HepG2 (cell line): ENCODE data around the gene RBM19. TPM values are rescaled to one million over a fixed set of nuclear protein-coding genes. Genes with fewer than 3 reads are reported as not detected.

ENCODE experiments used
- ATF2 ChIP-seq: sonication (generic); formaldehyde crosslinking; IDR thresholded peaks from 2 replicates; pipeline ENCODE4 v1.4.0; 2020; ENCODE audit warnings: missing genetic modification reagents
- ATF7 ChIP-seq, 2 experiments: fragments of 450-650 bp in 1 of 2; sonication (generic) in 1 of 2; formaldehyde crosslinking in 1 of 2; IDR thresholded peaks; 2 replicates each; pipeline versions ENCODE4 v1.4.0 to v1.6.1; 2016 to 2020; ENCODE audit warnings: antibody characterized with exemption in 1 of 2, mild to moderate bottlenecking in 1 of 2, missing genetic modification reagents in 1 of 2
- BCL6 ChIP-seq: IDR thresholded peaks from 2 replicates; pipeline ENCODE4 v1.6.1; 2016; ENCODE audit warnings: missing genetic modification reagents, missing compliant biosample characterization
- CTCF ChIP-seq: sonication (generic); formaldehyde crosslinking; IDR thresholded peaks from 2 replicates; pipeline ENCODE4 v1.5.0; 2020; ENCODE audit warnings: mild to moderate bottlenecking, missing genetic modification reagents, moderate library complexity
- FOSL2 ChIP-seq: sonication (generic); formaldehyde crosslinking; IDR thresholded peaks from 2 replicates; pipeline ENCODE4 v1.4.0; 2020; ENCODE audit warnings: missing genetic modification reagents
- IRF2 ChIP-seq: IDR thresholded peaks from 2 replicates; pipeline ENCODE4 v1.6.1; 2018; ENCODE audit warnings: missing genetic modification reagents, missing compliant biosample characterization
- NFE2 ChIP-seq: sonication (generic); formaldehyde crosslinking; IDR thresholded peaks from 2 replicates; pipeline ENCODE4 v1.4.0; 2020; ENCODE audit warnings: missing genetic modification reagents
- PITX1 ChIP-seq: sonication (generic); formaldehyde crosslinking; IDR thresholded peaks from 2 replicates; pipeline ENCODE4 v1.5.1; 2020; ENCODE audit warnings: mild to moderate bottlenecking, missing genetic modification reagents
- POLR2A ChIP-seq, 2 experiments: IDR thresholded peaks; 2 replicates each; pipeline ENCODE4 v1.6.1; 2011; ENCODE audit warnings: low read depth in 2 of 2, low read length in 2 of 2, mild to moderate bottlenecking in 1 of 2, moderate library complexity in 1 of 2; ENCODE audit not compliant: insufficient read depth in 1 of 2
- RAD21 ChIP-seq: fragments of 450-650 bp; formaldehyde crosslinking; IDR thresholded peaks from 2 replicates; pipeline ENCODE4 v1.5.0; 2020; ENCODE audit warnings: mild to moderate bottlenecking
- SAP130 ChIP-seq: IDR thresholded peaks from 2 replicates; pipeline ENCODE4 v1.6.1; 2016; ENCODE audit warnings: low read depth
- TEAD2 ChIP-seq: sonication (generic); formaldehyde crosslinking; IDR thresholded peaks from 2 replicates; pipeline ENCODE4 v1.9.0; 2021; ENCODE audit warnings: missing genetic modification reagents
- THAP7 ChIP-seq: sonication (generic); formaldehyde crosslinking; IDR thresholded peaks from 2 replicates; pipeline ENCODE4 v1.8.1; 2023; ENCODE audit warnings: mild to moderate bottlenecking, missing genetic modification reagents
- ZBTB2 ChIP-seq: sonication (generic); formaldehyde crosslinking; IDR thresholded peaks from 2 replicates; pipeline ENCODE4 v1.8.0; 2022; ENCODE audit warnings: low read depth, missing genetic modification reagents
- ZBTB20 ChIP-seq: sonication (generic); formaldehyde crosslinking; IDR thresholded peaks from 2 replicates; pipeline ENCODE4 v1.8.1; 2023; ENCODE audit warnings: missing genetic modification reagents, low read depth, mild to moderate bottlenecking, borderline replicate concordance
- ZNF143 ChIP-seq: sonication (generic); formaldehyde crosslinking; IDR thresholded peaks from 2 replicates; pipeline ENCODE4 v1.4.0; 2020; ENCODE audit warnings: missing genetic modification reagents
- ZNF296 ChIP-seq: sonication (generic); formaldehyde crosslinking; conservative IDR thresholded peaks from 2 replicates; pipeline ENCODE4 v1.5.0; 2020; ENCODE audit warnings: mild to moderate bottlenecking, missing genetic modification reagents
- ZNF317 ChIP-seq: sonication (generic); formaldehyde crosslinking; IDR thresholded peaks from 2 replicates; pipeline ENCODE4 v1.5.0; 2020; ENCODE audit warnings: mild to moderate bottlenecking, missing genetic modification reagents
- ZNF547 ChIP-seq: sonication (generic); formaldehyde crosslinking; IDR thresholded peaks from 2 replicates; pipeline ENCODE4 v1.5.1; 2020; ENCODE audit warnings: mild to moderate bottlenecking, missing genetic modification reagents
- ZSCAN31 ChIP-seq: sonication (generic); formaldehyde crosslinking; IDR thresholded peaks from 2 replicates; pipeline ENCODE4 v1.5.0; 2020; ENCODE audit warnings: low read depth, mild to moderate bottlenecking, missing genetic modification reagents
- polyA plus RNA-seq, 8 experiments: library from polyadenylated mRNA; depleted of rRNA in 3 of 8; stranded (reverse) in 7 of 8; unstranded in 1 of 8; fragments of >200 nt; fragmentation: Illumina TruSeq in 4 of 8; extraction: Trizol in 4 of 8; gene quantifications; 2 replicates each; pipeline versions ENCODE4 v1.2.1 to v1.2.3, GENCODE V29; 2011 to 2016; ENCODE audit warnings: low read depth in 4 of 8, missing spikeins in 1 of 8, mixed read lengths in 1 of 8; ENCODE audit not compliant: insufficient read depth in 1 of 8
- total RNA-seq, 5 experiments: library from RNA; depleted of rRNA; stranded (reverse); fragments of >200 nt; fragmentation: Illumina TruSeq; extraction: Trizol; gene quantifications; 2 replicates each; pipeline ENCODE4 v1.2.3, GENCODE V29; 2016; ENCODE audit warnings: low read depth in 1 of 5
- TF ChIP-seq, protein P1 (sequence below): sonication (generic); formaldehyde crosslinking; IDR thresholded peaks from 2 replicates; pipeline ENCODE4 v1.4.0; 2020; ENCODE audit warnings: mild to moderate bottlenecking, missing genetic modification reagents

The RBM19 gene
- total and polyA plus RNA-seq, 2 of the 13 experiments (the other 11 are each of a cell fraction or from before 2014, with no cell fraction given), result 19.3 to 32.2 TPM

- TF ChIP-seq, protein P1, sequence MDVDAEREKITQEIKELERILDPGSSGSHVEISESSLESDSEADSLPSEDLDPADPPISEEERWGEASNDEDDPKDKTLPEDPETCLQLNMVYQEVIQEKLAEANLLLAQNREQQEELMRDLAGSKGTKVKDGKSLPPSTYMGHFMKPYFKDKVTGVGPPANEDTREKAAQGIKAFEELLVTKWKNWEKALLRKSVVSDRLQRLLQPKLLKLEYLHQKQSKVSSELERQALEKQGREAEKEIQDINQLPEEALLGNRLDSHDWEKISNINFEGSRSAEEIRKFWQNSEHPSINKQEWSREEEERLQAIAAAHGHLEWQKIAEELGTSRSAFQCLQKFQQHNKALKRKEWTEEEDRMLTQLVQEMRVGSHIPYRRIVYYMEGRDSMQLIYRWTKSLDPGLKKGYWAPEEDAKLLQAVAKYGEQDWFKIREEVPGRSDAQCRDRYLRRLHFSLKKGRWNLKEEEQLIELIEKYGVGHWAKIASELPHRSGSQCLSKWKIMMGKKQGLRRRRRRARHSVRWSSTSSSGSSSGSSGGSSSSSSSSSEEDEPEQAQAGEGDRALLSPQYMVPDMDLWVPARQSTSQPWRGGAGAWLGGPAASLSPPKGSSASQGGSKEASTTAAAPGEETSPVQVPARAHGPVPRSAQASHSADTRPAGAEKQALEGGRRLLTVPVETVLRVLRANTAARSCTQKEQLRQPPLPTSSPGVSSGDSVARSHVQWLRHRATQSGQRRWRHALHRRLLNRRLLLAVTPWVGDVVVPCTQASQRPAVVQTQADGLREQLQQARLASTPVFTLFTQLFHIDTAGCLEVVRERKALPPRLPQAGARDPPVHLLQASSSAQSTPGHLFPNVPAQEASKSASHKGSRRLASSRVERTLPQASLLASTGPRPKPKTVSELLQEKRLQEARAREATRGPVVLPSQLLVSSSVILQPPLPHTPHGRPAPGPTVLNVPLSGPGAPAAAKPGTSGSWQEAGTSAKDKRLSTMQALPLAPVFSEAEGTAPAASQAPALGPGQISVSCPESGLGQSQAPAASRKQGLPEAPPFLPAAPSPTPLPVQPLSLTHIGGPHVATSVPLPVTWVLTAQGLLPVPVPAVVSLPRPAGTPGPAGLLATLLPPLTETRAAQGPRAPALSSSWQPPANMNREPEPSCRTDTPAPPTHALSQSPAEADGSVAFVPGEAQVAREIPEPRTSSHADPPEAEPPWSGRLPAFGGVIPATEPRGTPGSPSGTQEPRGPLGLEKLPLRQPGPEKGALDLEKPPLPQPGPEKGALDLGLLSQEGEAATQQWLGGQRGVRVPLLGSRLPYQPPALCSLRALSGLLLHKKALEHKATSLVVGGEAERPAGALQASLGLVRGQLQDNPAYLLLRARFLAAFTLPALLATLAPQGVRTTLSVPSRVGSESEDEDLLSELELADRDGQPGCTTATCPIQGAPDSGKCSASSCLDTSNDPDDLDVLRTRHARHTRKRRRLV (CRISPR knock-in tag), result no peak
- TF ChIP-seq ATF2, result peak; percentile 92; the same call in 1 of the 2 replicates
- TF ChIP-seq RAD21 (CRISPR knock-in tag), result no peak; the same call in 1 of the 2 replicates
- TF ChIP-seq POLR2A (IDR thresholded peaks at IDR 0.05; ENCODE audit: insufficient read depth in 1 of 2, low read depth in 2 of 2, low read length in 2 of 2), result peak; percentile 39 to 53; a peak in 2 of 4 replicates
- peak; percentile 92 for TF ChIP-seq ZSCAN31
- TF ChIP-seq ZNF296 (CRISPR knock-in tag), result no peak
- TF ChIP-seq PITX1 (CRISPR knock-in tag), result peak; percentile 98
- peak; percentile 71 for TF ChIP-seq THAP7
- TF ChIP-seq NFE2, result no peak
- no peak; the same call in 1 of the 2 replicates for TF ChIP-seq CTCF (CRISPR knock-in tag)
- TF ChIP-seq BCL6 (CRISPR knock-in tag), result peak; percentile 79
- TF ChIP-seq TEAD2 (CRISPR knock-in tag), result no peak
- TF ChIP-seq ATF7 (IDR thresholded peaks at IDR 0.05), result no peak
- TF ChIP-seq ATF7 (CRISPR knock-in tag; IDR thresholded peaks at IDR 0.05), result peak; percentile 70; the same call in 1 of the 2 replicates
- peak; percentile 30; the same call in 1 of the 2 replicates for TF ChIP-seq ZBTB2 (CRISPR knock-in tag)
- peak; percentile 83 for TF ChIP-seq FOSL2 (CRISPR knock-in tag)
- TF ChIP-seq ZNF547 (CRISPR knock-in tag), result no peak
- TF ChIP-seq ZNF143 (CRISPR knock-in tag), result 0 out of 2 replicates have a peak, but pooled peaks have one; percentile 27
- TF ChIP-seq ZBTB20 (CRISPR knock-in tag), result peak; percentile 96
- peak; percentile 91 for TF ChIP-seq SAP130
- peak; percentile 84 for TF ChIP-seq IRF2 (CRISPR knock-in tag)
- TF ChIP-seq ZNF317 (CRISPR knock-in tag), result peak; percentile 83
These were observed 195.7 kb downstream of the RBM19 start (continued) for GRCh38 chr12:113770389-113770865.
